CD4-positive, alpha-beta T cell (primary cell): Measurements from ENCODE around the gene AP1M1. TPM values are rescaled to one million over a fixed set of nuclear protein-coding genes. Genes with fewer than 3 reads are reported as not detected.

Experiments used
- ATAC-seq: fragments of 200-7000 bp; cut with Tn5 transposase; one replicate; pipeline ENCODE4 v1.10.0; 2022; ENCODE audit warnings: mild to moderate bottlenecking; ENCODE audit not compliant: poor library complexity
- CTCF ChIA-PET: fragments of 350-600 bp; sonication (Branson Sonifier 250); formaldehyde crosslinking; loops from one replicate; lab custom pipeline; 2021; ENCODE audit warnings: antibody characterized with exemption, inconsistent platforms; lab: Charles Lee
- POLR2A ChIA-PET: fragments of 350-600 bp; sonication (Branson Sonifier 250); formaldehyde crosslinking; loops from one replicate; lab custom pipeline; 2021; ENCODE audit warnings: antibody characterized with exemption, inconsistent platforms; lab: Charles Lee
- DNase-seq, 14 experiments: peaks; one replicate each; pipeline ENCODE4 v3.0.0-alpha.2; 2013 to 2020; ENCODE audit warnings: mixed read lengths in 2 of 14
- H3K27ac ChIP-seq, 2 donors: one replicate each; pipeline versions ENCODE4 v1.5.1 to v1.7.0; 2013; ENCODE audit warnings: low read length in 2 of 2, low read depth in 1 of 2, mild to moderate bottlenecking in 1 of 2
- H3K27me3 ChIP-seq, 2 experiments: 1 replicate in 1 of 2; 2 replicates in 1 of 2; pipeline versions ENCODE4 v1.6.1 to v1.7.0; 2013; ENCODE audit warnings: low read length in 2 of 2, control low read depth in 1 of 2, mild to moderate bottlenecking in 1 of 2, moderate library complexity in 1 of 2; ENCODE audit not compliant: insufficient read depth in 2 of 2, control insufficient read depth in 1 of 2
- H3K36me3 ChIP-seq: one replicate; pipeline ENCODE4 v1.6.1; 2013; ENCODE audit warnings: low read length, control low read depth; ENCODE audit not compliant: insufficient read depth
- H3K4me1 ChIP-seq: one replicate; pipeline ENCODE4 v1.6.1; 2013; ENCODE audit warnings: low read length, control low read depth; ENCODE audit not compliant: insufficient read depth
- H3K4me3 ChIP-seq: one replicate; pipeline ENCODE4 v1.5.1; 2013; ENCODE audit warnings: mild to moderate bottlenecking, low read length, moderate library complexity
- H3K9me3 ChIP-seq, 2 experiments: 1 replicate in 1 of 2; 2 replicates in 1 of 2; pipeline versions ENCODE4 v1.6.1 to v1.7.0; 2013; ENCODE audit warnings: low read length in 2 of 2, mild to moderate bottlenecking in 2 of 2, control low read depth in 1 of 2, moderate library complexity in 1 of 2; ENCODE audit not compliant: control insufficient read depth in 1 of 2, insufficient read depth in 1 of 2
- H3K27ac Mint-ChIP-seq: one replicate; pipeline ENCODE4 v1.8.0; 2020; ENCODE audit warnings: mixed read lengths
- H3K27me3 Mint-ChIP-seq: one replicate; pipeline ENCODE4 v1.8.0; 2021; ENCODE audit warnings: mixed read lengths
- H3K36me3 Mint-ChIP-seq: one replicate; pipeline ENCODE4 v1.8.0; 2021; ENCODE audit warnings: low read depth, mixed read lengths
- H3K4me1 Mint-ChIP-seq: one replicate; pipeline ENCODE4 v1.8.0; 2021; ENCODE audit warnings: low read depth, mixed read lengths
- H3K4me3 Mint-ChIP-seq: one replicate; pipeline ENCODE4 v1.8.0; 2020; ENCODE audit warnings: mild to moderate bottlenecking, mixed read lengths
- H3K9me3 Mint-ChIP-seq: one replicate; pipeline ENCODE4 v1.8.0; 2020; ENCODE audit warnings: mixed read lengths
- CTCF ChIP-seq: fragments of 200-600 bp; IDR thresholded peaks from one replicate; pipeline ENCODE4 v1.8.0; 2022; ENCODE audit warnings: antibody characterized with exemption, mild to moderate bottlenecking
- intact Hi-C, 2 experiments: fragments of 100-400 bp; cut with DNase I in 1 of 2; cut with micrococcal nuclease in 1 of 2; formaldehyde crosslinking; loops; one replicate each; pipeline versions ENCODE4 v1.15.1 to v1.9.0; 2023 to 2025; cut with DNase I, micrococcal nuclease
- total RNA-seq, 174 experiments: library from RNA in 2 of 174; stranded (reverse) in 2 of 174; gene quantifications; one replicate each; pipeline ENCODE4 v1.2.3 and lab custom pipeline; 2021 to 2026

AP1M1 gene
- total RNA-seq, 2 experiments from 2014 or later = 52.1 to 58.3 TPM

GRCh38 chr19:16227837-16228636, 30.3 kb downstream of the AP1M1 start:
- Mint-ChIP-seq H3K4me1 (no peaks in the 10 kb centered on the region), H3K36me3 (peaks cover 71% of the 10 kb centered on the region), H3K4me3 (no peak overlapping the region), H3K9me3 (no peaks in the 10 kb centered on the region), H3K27me3 (no peaks in the 10 kb centered on the region), H3K27ac (no peak overlapping the region)
- ChIA-PET CTCF (no interaction called here), POLR2A (no interaction called here)
- no peak for TF ChIP-seq CTCF
- ATAC-seq (no peak), DNase-seq (peak in 2 of 14 experiments; percentile 7 to 27)
- H3K4me3 ChIP-seq = no peak overlapping the region
- H3K27ac ChIP-seq = no peak overlapping the region
- peaks cover 0 to 5% of the 10 kb centered on the region in 2 experiments for H3K9me3 ChIP-seq
- peaks cover 85% of the 10 kb centered on the region for H3K36me3 ChIP-seq
- intact Hi-C loops = no loop called here
- peaks cover 3% of the 10 kb centered on the region for H3K4me1 ChIP-seq
- no peaks in the 10 kb centered on the region for H3K27me3 ChIP-seq

- Histone ChIP-seq H3K27me3 (no peaks in the 10 kb centered on the region), H3K9me3 (no peaks in the 10 kb centered on the region), H3K4me1 (peaks cover 3% of the 10 kb centered on the region), H3K36me3 (peaks cover 85% of the 10 kb centered on the region), H3K4me3 (no peak overlapping the region), H3K27ac (no peak overlapping the region)
- no peak for ATAC-seq
- no peak overlapping the region for H3K27ac Mint-ChIP-seq
- H3K9me3 Mint-ChIP-seq = no peaks in the 10 kb centered on the region
- H3K27me3 Mint-ChIP-seq = no peaks in the 10 kb centered on the region
- TF ChIP-seq CTCF = no peak
- DNase-seq = peak in 2 of 14 experiments; percentile 13 to 24
- H3K4me1 Mint-ChIP-seq = no peaks in the 10 kb centered on the region
- intact Hi-C loops = no loop called here
- CTCF ChIA-PET = no interaction called here
- peaks cover 68% of the 10 kb centered on the region for H3K36me3 Mint-ChIP-seq
- H3K4me3 Mint-ChIP-seq = no peak overlapping the region
- POLR2A ChIA-PET = no interaction called here
These were observed 31.1 kb downstream of the AP1M1 start for GRCh38 chr19:16228637-16229321.

DNA sequence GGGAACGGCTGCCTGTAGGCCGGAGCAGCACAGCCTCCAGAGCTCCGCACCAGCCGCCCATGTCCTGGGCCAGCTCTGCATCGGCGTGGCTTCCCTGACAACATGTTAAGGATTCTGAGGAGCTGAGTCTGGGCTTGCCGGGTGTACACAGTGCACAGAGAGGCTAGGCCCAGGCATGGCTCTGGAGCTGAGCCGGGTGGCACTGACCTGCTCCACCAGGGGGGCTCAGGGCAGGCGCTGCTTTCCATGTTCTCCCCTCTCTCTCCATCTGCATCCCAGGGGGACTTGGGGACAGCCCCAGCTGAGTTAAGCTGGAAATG, 31.6 kb downstream of the AP1M1 start:
- no peaks in the 10 kb centered on the region for H3K9me3 ChIP-seq
- no peaks in the 10 kb centered on the region for H3K9me3 Mint-ChIP-seq
- H3K4me3 ChIP-seq = no peak overlapping the region
- ChIA-PET CTCF (no interaction called here), POLR2A (interaction anchor here (1.0 kb wide), 1 partner anchor 142 kb away, joined by 3 read pairs; no protein-coding TSS in a partner anchor)
- H3K27me3 ChIP-seq = no peaks in the 10 kb centered on the region
- no peak overlapping the region for H3K4me3 Mint-ChIP-seq
- H3K27ac Mint-ChIP-seq = no peak overlapping the region
- no peak overlapping the region for H3K27ac ChIP-seq
- TF ChIP-seq CTCF = no peak
- H3K36me3 Mint-ChIP-seq = peaks cover 67% of the 10 kb centered on the region
- intact Hi-C loops = no loop called here
- ATAC-seq = no peak
- H3K36me3 ChIP-seq = peaks cover 85% of the 10 kb centered on the region
- peak in 1 of 14 experiments; percentile 29 for DNase-seq
- H3K27me3 Mint-ChIP-seq = no peaks in the 10 kb centered on the region
- H3K4me1 Mint-ChIP-seq = no peaks in the 10 kb centered on the region
- H3K4me1 ChIP-seq = peaks cover 3% of the 10 kb centered on the region
